K562 (cell line): ENCODE data around the gene SKAP1. TPM values are rescaled to one million over a fixed set of nuclear protein-coding genes. Genes with fewer than 3 reads are reported as not detected.

Source experiments
- BRF2 ChIP-seq: IDR thresholded peaks from 3 replicates; pipeline ENCODE4 v1.6.1; 2011; ENCODE audit warnings: borderline replicate concordance, mild to moderate bottlenecking; ENCODE audit not compliant: insufficient read length, insufficient read depth
- CREB1 ChIP-seq, 2 experiments: sonication (generic) in 1 of 2; formaldehyde crosslinking in 1 of 2; IDR thresholded peaks; 2 replicates each; pipeline versions ENCODE4 v1.6.1 to v1.8.0; 2012 to 2022; ENCODE audit warnings: inconsistent platforms in 1 of 2, mild to moderate bottlenecking in 1 of 2, missing genetic modification reagents in 1 of 2, moderate library complexity in 1 of 2
- E2F6 ChIP-seq, 2 experiments: IDR thresholded peaks; 2 replicates each; pipeline ENCODE4 v1.6.1; 2011; ENCODE audit warnings: borderline replicate concordance in 1 of 2, control low read depth in 1 of 2, low read depth in 1 of 2, low read length in 1 of 2, mild to moderate bottlenecking in 1 of 2, mixed read lengths in 1 of 2, moderate library complexity in 1 of 2; ENCODE audit not compliant: insufficient read depth in 1 of 2, insufficient read length in 1 of 2, poor library complexity in 1 of 2, severe bottlenecking in 1 of 2; ENCODE audit errors: extremely low read depth in 1 of 2
- EP400 ChIP-seq: fragments of 450-650 bp; IDR thresholded peaks from 2 replicates; pipeline ENCODE4 v1.6.1; 2017; ENCODE audit warnings: antibody characterized with exemption, mild to moderate bottlenecking, moderate library complexity
- FOXA3 ChIP-seq, 2 experiments: fragments of 450-650 bp in 1 of 2; sonication (generic) in 1 of 2; formaldehyde crosslinking; IDR thresholded peaks in 1 of 2; conservative IDR thresholded peaks in 1 of 2; 2 replicates each; pipeline versions ENCODE4 v1.4.0 to v1.8.0; 2020 to 2022; ENCODE audit warnings: mild to moderate bottlenecking in 2 of 2, missing genetic modification reagents in 1 of 2
- GTF3C2 ChIP-seq: IDR thresholded peaks from 3 replicates; pipeline ENCODE4 v1.6.1; 2011; ENCODE audit warnings: borderline replicate concordance, mild to moderate bottlenecking, moderate library complexity; ENCODE audit not compliant: insufficient read length; ENCODE audit errors: extremely low read depth
- HLTF ChIP-seq: fragments of 450-650 bp; IDR thresholded peaks from 2 replicates; pipeline ENCODE4 v1.6.1; 2016
- KDM1A ChIP-seq, 2 experiments: fragments of 450-650 bp; IDR thresholded peaks; 2 replicates each; pipeline ENCODE4 v1.6.1; 2016; ENCODE audit warnings: mild to moderate bottlenecking in 2 of 2
- LCOR ChIP-seq: sonication (generic); formaldehyde crosslinking; IDR thresholded peaks from 2 replicates; pipeline ENCODE4 v1.8.0; 2022; ENCODE audit warnings: mild to moderate bottlenecking, missing genetic modification reagents
- MTA1 ChIP-seq: fragments of 450-650 bp; IDR thresholded peaks from 2 replicates; pipeline ENCODE4 v1.6.1; 2017; ENCODE audit warnings: borderline replicate concordance
- NFATC3 ChIP-seq: fragments of 450-650 bp; IDR thresholded peaks from 2 replicates; pipeline ENCODE4 v1.6.1; 2017; ENCODE audit warnings: mild to moderate bottlenecking
- NFIX ChIP-seq: fragments of 250-450 bp; sonication (Bioruptor Pico); IDR thresholded peaks from 2 replicates; pipeline ENCODE4 v1.4.0; 2020; ENCODE audit warnings: low read depth, mild to moderate bottlenecking, moderate library complexity
- NFRKB ChIP-seq: fragments of 450-650 bp; IDR thresholded peaks from 2 replicates; pipeline ENCODE4 v1.6.1; 2016; ENCODE audit warnings: low read depth
- RUNX1 ChIP-seq: sonication (generic); IDR thresholded peaks from 2 replicates; pipeline ENCODE4 v1.6.1; 2016; ENCODE audit warnings: antibody characterized with exemption, low read depth
- SMC3 ChIP-seq: conservative IDR thresholded peaks from 2 replicates; pipeline ENCODE4 v1.6.1; 2011; ENCODE audit warnings: low read depth, low read length, improper control_type of control experiment; ENCODE audit not compliant: insufficient read depth
- TFE3 ChIP-seq: fragments of 450-650 bp; formaldehyde crosslinking; IDR thresholded peaks from 2 replicates; pipeline ENCODE4 v1.4.0; 2020; ENCODE audit warnings: mild to moderate bottlenecking, mixed read lengths
- TRIM24 ChIP-seq, 2 experiments: fragments of 450-650 bp; IDR thresholded peaks; 2 replicates each; pipeline ENCODE4 v1.6.1; 2016
- ZNF124 ChIP-seq: sonication (generic); formaldehyde crosslinking; IDR thresholded peaks from 2 replicates; pipeline ENCODE4 v1.8.1; 2022; ENCODE audit warnings: missing genetic modification reagents
- ZNF384 ChIP-seq: IDR thresholded peaks from 2 replicates; pipeline ENCODE4 v1.6.1; 2012; ENCODE audit warnings: low read depth, low read length, improper control_type of control experiment
- ZNF76 ChIP-seq: fragments of 250-450 bp; sonication (Bioruptor Pico); IDR thresholded peaks from 2 replicates; pipeline ENCODE4 v1.4.0; 2020; ENCODE audit warnings: mild to moderate bottlenecking, moderate library complexity, borderline replicate concordance
- polyA plus RNA-seq, 8 experiments: library from polyadenylated mRNA; depleted of rRNA in 4 of 8; stranded (reverse) in 5 of 8; unstranded in 3 of 8; fragments of >200 nt; fragmentation: Nextera tagmentation in 2 of 8; fragmentation: Illumina TruSeq in 1 of 8; extraction: Ambion mirVana in 2 of 8; extraction: Trizol in 1 of 8; gene quantifications; 2 replicates each; pipeline versions ENCODE4 v1.2.1 to v1.2.3, GENCODE V29; 2011 to 2014; ENCODE audit warnings: inconsistent platforms in 1 of 8, missing spikeins in 1 of 8
- total RNA-seq, 7 experiments: library from RNA; depleted of rRNA in 6 of 7; stranded (reverse); fragments of >200 nt in 6 of 7; fragmentation: Illumina TruSeq in 2 of 7; extraction: Trizol in 2 of 7; gene quantifications; 2 replicates each; pipeline versions ENCODE4 v1.2.1 to v1.2.3, GENCODE V29; 2011 to 2021; ENCODE audit warnings: low replicate concordance in 1 of 7

Gene SKAP1
- total and polyA plus RNA-seq, 9 of the 15 experiments (the other 6 are each of a cell fraction or from before 2014, with no cell fraction given): 0.06 to 0.80 (median 0.10) TPM; not detected in 4

GRCh38 chr17:48153691-48154358 lies 276.2 kb downstream of the SKAP1 start (continued):
- no peak for TF ChIP-seq E2F6 (IDR thresholded peaks at IDR 0.05; ENCODE audit: borderline replicate concordance in 1 of 2, extremely low read depth in 1 of 2, insufficient read depth in 1 of 2, insufficient read length in 1 of 2, low read depth in 1 of 2, low read length in 1 of 2, poor library complexity in 1 of 2, severe bottlenecking in 1 of 2)
- no peak for TF ChIP-seq MTA1
- TF ChIP-seq LCOR (CRISPR knock-in tag): no peak
- TF ChIP-seq GTF3C2: no peak
- no peak for TF ChIP-seq EP400
- peak; percentile 39; the same call in 1 of the 2 replicates for TF ChIP-seq SMC3
- TF ChIP-seq ZNF76 (CRISPR knock-in tag): no peak
- TF ChIP-seq ZNF124 (CRISPR knock-in tag): no peak
- TF ChIP-seq FOXA3 (CRISPR knock-in tag; conservative IDR thresholded peaks at IDR 0.05 in 1 of 2, IDR thresholded peaks at IDR 0.05 in 1 of 2): no peak
- no peak for TF ChIP-seq NFATC3
- no peak for TF ChIP-seq CREB1 (IDR thresholded peaks at IDR 0.05)
- TF ChIP-seq CREB1 (CRISPR knock-in tag; IDR thresholded peaks at IDR 0.05): no peak
- no peak for TF ChIP-seq NFRKB
- peak; percentile 49 for TF ChIP-seq TFE3 (CRISPR knock-in tag)
- TF ChIP-seq RUNX1: no peak
- TF ChIP-seq ZNF384: peak; percentile 99
- TF ChIP-seq TRIM24 (IDR thresholded peaks at IDR 0.05): 0 out of 4 replicates have a peak, but pooled peaks of 1 of the 2 experiments have one; percentile 12
- TF ChIP-seq HLTF: no peak
- TF ChIP-seq BRF2: no peak
- TF ChIP-seq NFIX: no peak
- TF ChIP-seq KDM1A (IDR thresholded peaks at IDR 0.05): 0 out of 4 replicates have a peak, but pooled peaks of 1 of the 2 experiments have one; percentile 11
